Neural cell (in vitro differentiated cells): ENCODE data around the gene CCR5.

Experiments used
- EZH2 ChIP-seq: fragments of 200-600, 300-800 bp; shearing (Covaris generic), sonication (generic); IDR thresholded peaks from 2 replicates; pipeline ENCODE4 v1.6.1; 2014; ENCODE audit warnings: antibody characterized with exemption, low read length, borderline replicate concordance, mild to moderate bottlenecking; ENCODE audit not compliant: insufficient read depth, poor library complexity, severe bottlenecking
- POLR2AphosphoS5 ChIP-seq: IDR thresholded peaks from 2 replicates; pipeline ENCODE4 v1.6.1; 2012

- TF ChIP-seq EZH2 = no peak
- TF ChIP-seq POLR2AphosphoS5 = no peak
Measured at GRCh38 chr3:46383211-46383950, 12.6 kb downstream of the CCR5 start.
